ENCODE measurements around the gene DLG2.

The DLG2 gene

GRCh38 chr11:85184721-85185120 is 442.4 kb downstream of the DLG2 start:
- Histone ChIP-seq H3K9ac (ENCODE audit: low read length) (no peak overlapping the region), H3K4me3 (ENCODE audit: low read length) (no peak overlapping the region), H3K36me3 (replicated peaks; ENCODE audit: insufficient read depth, low read length) (no peaks in the 10 kb centered on the region), H3K9me3 (replicated peaks; ENCODE audit: insufficient read depth, low read length) (no peaks in the 10 kb centered on the region), H4K20me1 (ENCODE audit: insufficient read depth, low read length) (no peaks in the 10 kb centered on the region), H3F3A (ENCODE audit: insufficient read depth, low read length) (no peaks in the 10 kb centered on the region), H2AFZ (ENCODE audit: low read length) (no peak overlapping the region), H3K4me1 (ENCODE audit: low read length) (no peaks in the 10 kb centered on the region), H3K79me2 (ENCODE audit: low read length) (no peaks in the 10 kb centered on the region), H3K4me2 (ENCODE audit: low read depth, low read length) (no peak overlapping the region), H3K9me2 (replicated peaks; ENCODE audit: insufficient read depth, low read length) (no peaks in the 10 kb centered on the region), H3K27ac (ENCODE audit: low read length) (no peak overlapping the region), H3K27me3 (replicated peaks; ENCODE audit: insufficient read depth, low read length) (no peaks in the 10 kb centered on the region)
- no peak for TF ChIP-seq CTCF (IDR thresholded peaks at IDR 0.05; ENCODE audit: low read length)
- no peak for TF ChIP-seq EZH2 (optimal IDR thresholded peaks at IDR 0.05; ENCODE audit: low read depth, low read length)
- TF ChIP-seq EZH2phosphoT487 (IDR thresholded peaks at IDR 0.05; ENCODE audit: low read length): no peak
- no peak for DNase-seq

GRCh38 chr11:85182441-85183387 is 444.4 kb downstream of the DLG2 start:
- H3K36me3 ChIP-seq (replicated peaks; ENCODE audit: insufficient read depth, low read length): no peaks in the 10 kb centered on the region
- no peak overlapping the region for H3K27ac ChIP-seq (ENCODE audit: low read length)
- peak; percentile 46 for DNase-seq
- no peak overlapping the region for H3K4me2 ChIP-seq (ENCODE audit: low read depth, low read length)
- H3K27me3 ChIP-seq (replicated peaks; ENCODE audit: insufficient read depth, low read length): no peaks in the 10 kb centered on the region
- H3K4me1 ChIP-seq (ENCODE audit: low read length): no peaks in the 10 kb centered on the region
- no peaks in the 10 kb centered on the region for H4K20me1 ChIP-seq (ENCODE audit: insufficient read depth, low read length)
- no peak overlapping the region for H3K4me3 ChIP-seq (ENCODE audit: low read length)
- H3K79me2 ChIP-seq (ENCODE audit: low read length): no peaks in the 10 kb centered on the region
- no peaks in the 10 kb centered on the region for H3F3A ChIP-seq (ENCODE audit: insufficient read depth, low read length)
- no peaks in the 10 kb centered on the region for H3K9me2 ChIP-seq (replicated peaks; ENCODE audit: insufficient read depth, low read length)
- TF ChIP-seq EZH2phosphoT487 (IDR thresholded peaks at IDR 0.05; ENCODE audit: low read length) (no peak), CTCF (IDR thresholded peaks at IDR 0.05; ENCODE audit: low read length) (peak; percentile 43), EZH2 (optimal IDR thresholded peaks at IDR 0.05; ENCODE audit: low read depth, low read length) (no peak)
- H2AFZ ChIP-seq (ENCODE audit: low read length): no peak overlapping the region
- no peaks in the 10 kb centered on the region for H3K9me3 ChIP-seq (replicated peaks; ENCODE audit: insufficient read depth, low read length)
- no peak overlapping the region for H3K9ac ChIP-seq (ENCODE audit: low read length)

GRCh38 chr11:85180528-85180927 is 446.6 kb downstream of the DLG2 start:
- Histone ChIP-seq H3K27ac (ENCODE audit: low read length) (no peak overlapping the region), H3F3A (ENCODE audit: insufficient read depth, low read length) (no peaks in the 10 kb centered on the region), H4K20me1 (ENCODE audit: insufficient read depth, low read length) (no peaks in the 10 kb centered on the region), H3K4me2 (ENCODE audit: low read depth, low read length) (no peak overlapping the region), H3K4me1 (ENCODE audit: low read length) (no peaks in the 10 kb centered on the region), H3K4me3 (ENCODE audit: low read length) (no peak overlapping the region), H3K27me3 (replicated peaks; ENCODE audit: insufficient read depth, low read length) (no peaks in the 10 kb centered on the region), H3K36me3 (replicated peaks; ENCODE audit: insufficient read depth, low read length) (no peaks in the 10 kb centered on the region), H3K9ac (ENCODE audit: low read length) (no peak overlapping the region), H2AFZ (ENCODE audit: low read length) (no peak overlapping the region), H3K79me2 (ENCODE audit: low read length) (no peaks in the 10 kb centered on the region), H3K9me2 (replicated peaks; ENCODE audit: insufficient read depth, low read length) (no peaks in the 10 kb centered on the region), H3K9me3 (replicated peaks; ENCODE audit: insufficient read depth, low read length) (no peaks in the 10 kb centered on the region)
- TF ChIP-seq CTCF (IDR thresholded peaks at IDR 0.05; ENCODE audit: low read length): peak; percentile 5; the same call in 1 of the 2 replicates
- no peak for TF ChIP-seq EZH2phosphoT487 (IDR thresholded peaks at IDR 0.05; ENCODE audit: low read length)
- DNase-seq: peak; percentile 20

All from MM.1S (cell line).